Measurements from ENCODE around the gene DUS1L.

DUS1L gene

GRCh38 chr17:82065638-82066303, at the start of gene DUS1L:
Gene DUS1L, minus strand, starts transcription at chr17:82065804. Its CDS starts 745 bp downstream, at chr17:82065059.
- peak; percentile 77 to 80 for DNase-seq

GRCh38 chr17:82114872-82115271, 49.3 kb upstream of the DUS1L start:
- no peak for DNase-seq

- DNase-seq = no peak
Measured at GRCh38 chr17:82114447-82114846, 48.8 kb upstream of the DUS1L start.

GRCh38 chr17:82113941-82114340, 48.3 kb upstream of the DUS1L start:
- no peak for DNase-seq

- DNase-seq = no peak
Measured at GRCh38 chr17:82113422-82113821, 47.8 kb upstream of the DUS1L start.

- no peak for DNase-seq
Measured at GRCh38 chr17:82112914-82113311, 47.3 kb upstream of the DUS1L start.

- DNase-seq = no peak
Measured at GRCh38 chr17:82112181-82112913, 46.7 kb upstream of the DUS1L start.

- DNase-seq = no peak
Measured at GRCh38 chr17:82110298-82110697, 44.7 kb upstream of the DUS1L start.

- no peak for DNase-seq
Measured at GRCh38 chr17:82108961-82109475, 43.4 kb upstream of the DUS1L start.

- DNase-seq = no peak
Measured at GRCh38 chr17:82108496-82108945, 42.9 kb upstream of the DUS1L start.

GRCh38 chr17:82108038-82108437, 42.4 kb upstream of the DUS1L start:
- DNase-seq = no peak

- DNase-seq = peak in 1 of 2 donors; percentile 29
Measured at GRCh38 chr17:82107341-82107860, 41.8 kb upstream of the DUS1L start.

- no peak for DNase-seq
Measured at GRCh38 chr17:82106688-82107305, 41.2 kb upstream of the DUS1L start.

GRCh38 chr17:82105882-82106687, 40.5 kb upstream of the DUS1L start:
- DNase-seq = peak; percentile 69 to 77

GRCh38 chr17:82105417-82105881, 39.8 kb upstream of the DUS1L start:
- DNase-seq = peak in 1 of 2 donors; percentile 7

GRCh38 chr17:82104797-82105416, 39.3 kb upstream of the DUS1L start:
- DNase-seq = no peak

- peak in 1 of 2 donors; percentile 9 for DNase-seq
Measured at GRCh38 chr17:82103553-82104451, 38.2 kb upstream of the DUS1L start.

GRCh38 chr17:82101767-82102679, 36.4 kb upstream of the DUS1L start:
- DNase-seq = peak in 1 of 2 donors; percentile 8

GRCh38 chr17:82101301-82101715, 35.7 kb upstream of the DUS1L start:
- peak in 1 of 2 donors; percentile 8 for DNase-seq

All from stimulated activated CD4-positive, alpha-beta T cell treated with anti-CD3 and anti-CD28 coated beads, Interleukin-2, amount 100 ng/mL, for 24 hours (primary cell).